HTR-8/SVneo (cell line): ENCODE measurements around the gene FBXO21.

Experiments
- DNase-seq: peaks from one replicate; pipeline ENCODE4 v3.0.0; 2011; ENCODE audit warnings: low spot score, mixed read lengths; ENCODE audit not compliant: insufficient read length
- FAIRE-seq: peaks from 2 replicates; lab custom pipeline; 2011; peaks lifted over from hg19 to GRCh38; lab: Jason Lieb, UNC

FBXO21 gene

GRCh38 chr12:117168976-117169375 is 21.3 kb downstream of the FBXO21 start:
- DNase-seq: no peak
- FAIRE-seq: no peak

GRCh38 chr12:117167769-117168168 is 22.5 kb downstream of the FBXO21 start:
- FAIRE-seq (no peak), DNase-seq (no peak)

GRCh38 chr12:117166107-117166506 is 24.2 kb downstream of the FBXO21 start:
- DNase-seq (no peak), FAIRE-seq (no peak)

GRCh38 chr12:117165342-117165741 is 24.9 kb downstream of the FBXO21 start:
- FAIRE-seq (no peak), DNase-seq (no peak)

GRCh38 chr12:117162633-117163032 is 27.6 kb downstream of the FBXO21 start:
- FAIRE-seq (no peak), DNase-seq (no peak)

- no peak for DNase-seq
- FAIRE-seq: no peak
Observed at GRCh38 chr12:117162167-117162539, 28.1 kb downstream of the FBXO21 start.

GRCh38 chr12:117161460-117162166 is 28.7 kb downstream of the FBXO21 start:
- no peak for DNase-seq
- no peak for FAIRE-seq

- FAIRE-seq: no peak
- no peak for DNase-seq
Observed at GRCh38 chr12:117159674-117160073, 30.6 kb downstream of the FBXO21 start.

- FAIRE-seq (no peak), DNase-seq (no peak)
Observed at GRCh38 chr12:117158911-117159553, 31.2 kb downstream of the FBXO21 start.

GRCh38 chr12:117158096-117158495 is 32.2 kb downstream of the FBXO21 start:
- DNase-seq: no peak
- FAIRE-seq: no peak

GRCh38 chr12:117155278-117156060 is 34.8 kb downstream of the FBXO21 start:
- DNase-seq: peak; percentile 59
- FAIRE-seq: no peak

GRCh38 chr12:117152793-117153775 is 37.2 kb downstream of the FBXO21 start:
- DNase-seq (no peak), FAIRE-seq (no peak)

- no peak for FAIRE-seq
- no peak for DNase-seq
Observed at GRCh38 chr12:117151403-117152031, 38.8 kb downstream of the FBXO21 start.

GRCh38 chr12:117149431-117149830 is 40.8 kb downstream of the FBXO21 start:
- DNase-seq (no peak), FAIRE-seq (no peak)

- DNase-seq: no peak
- no peak for FAIRE-seq
Observed at GRCh38 chr12:117148642-117149041, 41.6 kb downstream of the FBXO21 start.

- DNase-seq: no peak
- FAIRE-seq: no peak
Observed at GRCh38 chr12:117147639-117148038, 42.6 kb downstream of the FBXO21 start.

GRCh38 chr12:117145597-117146154 is 44.6 kb downstream of the FBXO21 start:
- FAIRE-seq: no peak

GRCh38 chr12:117144599-117144998 is 45.7 kb downstream of the FBXO21 start:
- DNase-seq (no peak), FAIRE-seq (no peak)

More at GRCh38 chr12:117145597-117146154, 44.6 kb downstream of the FBXO21 start:
- DNase-seq: no peak

GRCh38 chr12:117143008-117143532 is 47.2 kb downstream of the FBXO21 start:
- no peak for FAIRE-seq
- peak; percentile 61 for DNase-seq
